LNCaP clone FGC (cell line): Measurements from ENCODE around the gene SLC19A3.
"Not testable (repeated sequence)": the region's sequence is repeated elsewhere in the genome, so short reads cannot be mapped to it uniquely, and the experiment has no call there.

Source experiments
- DNase-seq: peaks from one replicate; pipeline ENCODE4 v3.0.0-alpha.2; 2011; ENCODE audit warnings: low read depth
- H3K4me3 ChIP-seq: 2 replicates; pipeline ENCODE4 v1.5.1; 2011; ENCODE audit warnings: mild to moderate bottlenecking, low read depth, low read length, control low read depth
- TF ChIP-seq, protein P1 (sequence below): IDR thresholded peaks from 2 replicates; pipeline ENCODE4 v1.5.1; 2012; ENCODE audit warnings: mild to moderate bottlenecking; ENCODE audit not compliant: control insufficient read depth, insufficient read depth; ENCODE audit errors: extremely low read depth

Gene SLC19A3

GRCh38 chr2:227703280-227703732 is 14.5 kb downstream of the SLC19A3 start:
- DNase-seq, result no peak
- H3K4me3 ChIP-seq, result no peak overlapping the region
- TF ChIP-seq, protein P1, sequence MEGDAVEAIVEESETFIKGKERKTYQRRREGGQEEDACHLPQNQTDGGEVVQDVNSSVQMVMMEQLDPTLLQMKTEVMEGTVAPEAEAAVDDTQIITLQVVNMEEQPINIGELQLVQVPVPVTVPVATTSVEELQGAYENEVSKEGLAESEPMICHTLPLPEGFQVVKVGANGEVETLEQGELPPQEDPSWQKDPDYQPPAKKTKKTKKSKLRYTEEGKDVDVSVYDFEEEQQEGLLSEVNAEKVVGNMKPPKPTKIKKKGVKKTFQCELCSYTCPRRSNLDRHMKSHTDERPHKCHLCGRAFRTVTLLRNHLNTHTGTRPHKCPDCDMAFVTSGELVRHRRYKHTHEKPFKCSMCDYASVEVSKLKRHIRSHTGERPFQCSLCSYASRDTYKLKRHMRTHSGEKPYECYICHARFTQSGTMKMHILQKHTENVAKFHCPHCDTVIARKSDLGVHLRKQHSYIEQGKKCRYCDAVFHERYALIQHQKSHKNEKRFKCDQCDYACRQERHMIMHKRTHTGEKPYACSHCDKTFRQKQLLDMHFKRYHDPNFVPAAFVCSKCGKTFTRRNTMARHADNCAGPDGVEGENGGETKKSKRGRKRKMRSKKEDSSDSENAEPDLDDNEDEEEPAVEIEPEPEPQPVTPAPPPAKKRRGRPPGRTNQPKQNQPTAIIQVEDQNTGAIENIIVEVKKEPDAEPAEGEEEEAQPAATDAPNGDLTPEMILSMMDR, result no peak

GRCh38 chr2:227701556-227701955 is 16.3 kb downstream of the SLC19A3 start:
- no peak for DNase-seq
- TF ChIP-seq, protein P1, result no peak
- no peak overlapping the region for H3K4me3 ChIP-seq

GRCh38 chr2:227696990-227697679 is 20.7 kb downstream of the SLC19A3 start:
- TF ChIP-seq, protein P1, result no peak
- no peak overlapping the region for H3K4me3 ChIP-seq
- no peak for DNase-seq

DNA sequence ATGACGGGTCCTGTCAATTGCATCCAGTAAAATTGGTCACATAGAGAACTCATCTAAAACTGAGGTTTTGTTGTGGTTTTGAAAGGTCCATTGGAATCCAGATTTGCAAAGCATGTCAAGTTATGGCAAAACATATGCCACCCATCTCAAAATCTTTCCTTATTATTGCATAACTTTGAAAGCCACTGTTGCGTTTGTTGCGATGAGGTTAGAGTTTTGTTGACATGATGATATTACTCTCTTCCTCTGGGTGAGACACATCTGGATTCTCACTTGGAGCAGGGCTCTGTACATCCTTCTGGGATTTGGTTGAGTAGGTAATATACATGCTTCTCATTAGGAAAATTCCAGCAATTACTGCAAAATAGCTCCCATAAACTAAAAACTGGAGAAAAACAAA is 30.6 kb downstream of the SLC19A3 start:
- no peak overlapping the region for H3K4me3 ChIP-seq
- TF ChIP-seq, protein P1, result no peak
- no peak for DNase-seq

GRCh38 chr2:227684258-227684657 is 33.6 kb downstream of the SLC19A3 start:
- no peak for DNase-seq
- TF ChIP-seq, protein P1, result no peak
- H3K4me3 ChIP-seq, result no peak overlapping the region

DNA sequence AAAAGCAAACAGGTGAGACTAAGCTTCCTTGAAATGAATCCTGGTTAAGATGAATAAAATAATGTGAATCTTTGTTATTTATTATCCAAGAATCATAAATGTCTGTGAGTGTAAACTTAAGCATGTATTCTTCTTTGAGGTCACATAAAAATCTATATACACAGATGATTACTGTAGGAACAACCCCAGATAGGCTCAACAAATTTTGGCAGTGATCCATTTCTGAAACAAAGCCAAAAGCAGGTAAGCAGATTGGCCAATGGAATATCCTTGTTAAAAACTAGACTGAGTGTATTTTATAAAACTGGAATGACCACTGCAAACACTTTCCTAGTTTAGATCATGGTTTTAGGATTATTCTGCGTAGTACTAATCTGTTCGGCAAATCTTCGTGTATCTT is 39.9 kb downstream of the SLC19A3 start:
- peak; percentile 81 for DNase-seq
- TF ChIP-seq, protein P1, result no peak

GRCh38 chr2:227674485-227674884 is 43.3 kb downstream of the SLC19A3 start:
- no peak for DNase-seq
- no peak overlapping the region for H3K4me3 ChIP-seq
- TF ChIP-seq, protein P1, result no peak

More for the DNA sequence above, 39.9 kb downstream of the SLC19A3 start:
- no peak overlapping the region for H3K4me3 ChIP-seq

- H3K4me3 ChIP-seq, result not testable (repeated sequence)
Measured at GRCh38 chr2:227673620-227674019, 44.2 kb downstream of the SLC19A3 start.

More at GRCh38 chr2:227673620-227674019, 44.2 kb downstream of the SLC19A3 start:
- DNase-seq, result not testable (repeated sequence)
